Peyer's patch (tissue), 4 donors: ENCODE measurements around the gene DOCK10.

Experiments used
- CTCF ChIP-seq, 6 experiments: fragments of 450-650 bp in 4 of 6; fragments of 200-600 bp in 2 of 6; sonication (generic) in 1 of 6; IDR thresholded peaks; one replicate each; pipeline ENCODE4 v1.5.1; 2017 to 2019; ENCODE audit warnings: antibody characterized with exemption in 6 of 6, mild to moderate bottlenecking in 3 of 6, moderate library complexity in 1 of 6
- POLR2A ChIP-seq, 2 donors: fragments of 450-650 bp; IDR thresholded peaks; one replicate each; pipeline ENCODE4 v1.5.1; 2017; ENCODE audit warnings: antibody characterized with exemption in 2 of 2, mild to moderate bottlenecking in 2 of 2, moderate library complexity in 2 of 2

GRCh38 chr2:224882291-224883171 lies 159.7 kb downstream of the DOCK10 start:
- TF ChIP-seq CTCF (IDR thresholded peaks at IDR 0.05), result no peak
- no peak for TF ChIP-seq POLR2A (IDR thresholded peaks at IDR 0.05)
